H1 (cell line): Measurements from ENCODE around the gene CDH20. TPM values are rescaled to one million over a fixed set of nuclear protein-coding genes. Genes with fewer than 3 reads are reported as not detected.

Experiments used
- ATF3 ChIP-seq: IDR thresholded peaks from 2 replicates; pipeline ENCODE4 v1.6.1; 2011; ENCODE audit warnings: low read depth, mild to moderate bottlenecking, low read length; ENCODE audit not compliant: insufficient read depth
- BCL11A ChIP-seq, 2 experiments: IDR thresholded peaks; one replicate each; pipeline ENCODE4 v1.6.1; 2011; ENCODE audit warnings: low read depth in 2 of 2, low read length in 2 of 2, mild to moderate bottlenecking in 2 of 2
- CHD2 ChIP-seq: IDR thresholded peaks from 2 replicates; pipeline ENCODE4 v1.6.1; 2012; ENCODE audit warnings: low read length, improper control_type of control experiment
- RNF2 ChIP-seq: fragments of 200-900, 300-1000 bp; sonication (generic); IDR thresholded peaks from 2 replicates; pipeline ENCODE4 v1.7.1; 2016; ENCODE audit warnings: borderline replicate concordance, low read depth, mild to moderate bottlenecking, antibody characterized with exemption, low read length; ENCODE audit not compliant: poor library complexity, severe bottlenecking; ENCODE audit errors: missing control alignments
- SUZ12 ChIP-seq: fragments of 200-600 bp; sonication (generic); IDR thresholded peaks from 2 replicates; pipeline ENCODE4 v1.6.1; 2012; ENCODE audit warnings: mild to moderate bottlenecking, inconsistent platforms, low read length, moderate library complexity, mixed read lengths
- polyA plus RNA-seq, 7 experiments: library from polyadenylated mRNA; depleted of rRNA in 3 of 7; stranded (reverse) in 5 of 7; unstranded in 2 of 7; fragments of >200 nt in 5 of 7; fragments of 200-250 nt in 2 of 7; gene quantifications; 1 replicate in 5 of 7; 2 replicates in 1 of 7; 4 replicates in 1 of 7; pipeline versions ENCODE4 v1.2.1 to v1.2.3, GENCODE V29; 2011 to 2013; ENCODE audit warnings: missing spikeins in 2 of 7, mixed read lengths in 2 of 7
- total RNA-seq: library from RNA; stranded (reverse); fragmentation: NEBNext Ultra II Directional; extraction: Animal tissue kit (Norgen Biotek cat#: 25700); gene quantifications from 2 replicates; pipeline ENCODE4 v1.2.1, GENCODE V29; 2021

The CDH20 gene
- total and polyA plus RNA-seq, 2 of the 8 experiments (the other 6 are each of a cell fraction or from before 2014, with no cell fraction given), result 0.07 to 0.12 TPM

DNA sequence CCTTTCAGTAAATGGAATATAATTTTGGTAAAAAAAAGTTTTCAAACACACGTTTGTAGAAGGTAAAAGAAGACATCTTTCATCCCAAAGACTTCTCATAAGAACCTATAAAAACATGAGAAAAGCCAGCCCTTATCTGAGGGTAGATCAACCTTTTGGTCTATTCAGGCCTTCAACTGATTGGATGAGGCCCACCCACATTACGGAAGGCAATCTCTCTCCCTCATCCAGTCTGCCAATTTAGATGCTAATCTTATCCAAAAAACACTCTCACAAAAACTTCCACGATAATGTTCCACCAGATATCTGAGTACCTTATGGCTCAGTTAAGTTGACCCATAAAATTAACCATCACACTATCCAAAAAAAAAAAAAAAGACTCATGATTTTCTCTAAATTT, 2.2 kb upstream of the CDH20 start (continued):
- TF ChIP-seq ATF3 (no peak), RNF2 (no peak), SUZ12 (no peak), BCL11A (IDR thresholded peaks at IDR 0.05; ENCODE audit: low read depth in 2 of 2, low read length in 2 of 2) (no peak), CHD2 (no peak)
